NOMO-1 treated with dmso at 0.1 percent for 144 hours (cell line): ENCODE results near the gene CIDEC.
"Not testable (repeated sequence)": the region's sequence is repeated elsewhere in the genome, so short reads cannot be mapped to it uniquely, and the experiment has no call there.

Experiments used
- DNase-seq: peaks from one replicate; lab custom pipeline; 2025; ENCODE audit not compliant: unreplicated experiment; lab: John Stamatoyannopoulos, UW

CIDEC gene

DNA sequence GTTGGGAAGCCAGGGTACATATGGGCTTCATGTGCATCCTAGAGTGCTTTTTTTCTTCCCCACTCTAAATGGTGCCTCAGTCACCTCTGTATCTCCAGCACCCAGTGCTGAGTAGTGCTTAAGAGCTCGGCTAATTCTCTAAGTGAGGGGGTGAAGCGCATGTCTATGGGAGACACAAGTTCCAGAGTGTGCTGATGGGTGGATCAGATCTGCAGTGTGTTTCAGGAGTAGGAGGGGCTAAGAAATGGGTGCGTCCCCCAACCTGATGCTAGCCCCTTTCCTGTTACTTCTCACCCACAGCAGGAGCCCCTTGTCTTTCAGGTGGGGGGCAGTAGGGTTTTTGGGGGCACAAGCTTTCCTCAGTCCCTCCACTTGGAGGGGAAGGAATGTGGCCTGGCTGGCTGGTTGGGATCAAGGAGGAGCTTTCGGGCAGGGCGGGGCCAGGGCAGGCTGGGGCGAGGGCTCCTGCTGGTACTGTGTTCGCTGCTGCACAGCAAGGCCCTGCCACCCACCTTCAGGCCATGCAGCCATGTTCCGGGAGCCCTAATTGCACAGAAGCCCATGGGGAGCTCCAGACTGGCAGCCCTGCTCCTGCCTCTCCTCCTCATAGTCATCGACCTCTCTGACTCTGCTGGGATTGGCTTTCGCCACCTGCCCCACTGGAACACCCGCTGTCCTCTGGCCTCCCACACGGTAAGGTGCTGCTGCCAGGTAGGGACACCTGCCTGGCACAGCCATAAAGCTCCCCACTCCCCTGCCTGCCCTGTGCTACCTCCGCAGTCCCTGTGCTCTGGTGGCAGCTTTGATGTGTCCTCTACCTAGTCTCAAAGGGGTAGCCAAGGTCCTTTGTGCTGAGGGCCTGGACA is 22.6 kb upstream of the CIDEC start, which contains the start of gene IL17RE:
IL17RE (plus strand) TSS at position 477 of the 866 bp plus-strand sequence; CDS start at position 562, 85 bp downstream.
- DNase-seq = no peak

DNA sequence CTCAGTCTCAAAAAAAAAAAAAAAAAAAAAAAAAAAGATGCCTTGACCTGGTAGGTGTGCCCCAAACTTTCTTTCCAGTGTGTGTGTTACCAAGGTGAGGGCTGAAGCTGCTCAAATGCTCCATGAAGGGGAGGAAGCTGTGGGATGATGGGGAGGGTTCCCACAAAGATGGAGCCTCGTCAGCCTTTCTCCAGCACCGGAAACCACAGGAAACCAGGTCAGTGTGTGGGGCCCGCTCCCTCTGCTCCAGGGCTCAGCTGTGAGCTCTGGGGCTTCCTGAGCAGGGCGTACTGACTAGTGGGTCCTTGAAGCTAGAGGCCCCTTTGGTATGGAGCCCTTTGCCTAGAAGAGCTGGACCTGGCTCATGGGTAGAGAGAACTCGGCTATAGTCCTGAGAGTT is 21.9 kb upstream of the CIDEC start:
- no peak for DNase-seq

- DNase-seq = not testable (repeated sequence)
These were observed 20.9 kb upstream of the CIDEC start for GRCh38 chr3:9900965-9901415.

- DNase-seq = no peak
These were observed 19.3 kb upstream of the CIDEC start for GRCh38 chr3:9899289-9899791.

DNA sequence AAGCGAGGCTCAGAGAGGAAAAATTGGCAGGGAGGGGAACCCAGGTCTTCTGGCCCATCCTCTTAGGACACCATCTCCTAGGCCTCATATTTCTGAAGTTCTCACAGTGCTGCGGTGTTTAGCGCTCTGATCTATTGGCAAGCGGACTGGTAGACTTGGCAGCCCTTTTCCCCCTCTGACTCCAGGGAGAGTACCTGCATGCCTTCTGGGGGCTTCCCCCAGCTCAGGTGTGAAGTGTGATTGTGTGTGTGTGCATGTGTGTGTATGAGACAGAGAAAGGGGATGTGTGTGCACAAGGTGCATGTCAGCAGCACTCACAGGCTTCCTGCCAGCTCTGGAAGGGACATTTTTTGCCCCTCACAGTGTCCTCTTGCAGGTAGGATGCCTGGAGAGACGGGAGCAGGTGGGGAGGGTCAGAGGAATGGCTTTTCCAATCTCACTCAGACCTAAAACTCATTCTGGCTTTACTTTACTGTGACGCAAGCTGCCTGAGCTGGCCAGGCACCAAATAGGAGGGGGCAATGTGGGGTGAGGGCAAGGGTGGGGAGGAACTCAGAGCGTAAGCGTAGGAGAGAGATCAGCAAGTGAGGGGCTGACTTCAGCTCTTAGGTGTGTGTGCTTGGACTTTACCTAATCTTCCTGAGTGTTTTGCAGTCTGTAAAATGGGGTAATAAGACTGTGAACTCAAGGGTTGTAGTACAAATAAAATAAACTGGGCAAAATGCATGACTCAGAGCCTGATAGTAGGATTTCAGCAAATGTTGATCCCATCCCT is 18.6 kb upstream of the CIDEC start:
- no peak for DNase-seq

DNA sequence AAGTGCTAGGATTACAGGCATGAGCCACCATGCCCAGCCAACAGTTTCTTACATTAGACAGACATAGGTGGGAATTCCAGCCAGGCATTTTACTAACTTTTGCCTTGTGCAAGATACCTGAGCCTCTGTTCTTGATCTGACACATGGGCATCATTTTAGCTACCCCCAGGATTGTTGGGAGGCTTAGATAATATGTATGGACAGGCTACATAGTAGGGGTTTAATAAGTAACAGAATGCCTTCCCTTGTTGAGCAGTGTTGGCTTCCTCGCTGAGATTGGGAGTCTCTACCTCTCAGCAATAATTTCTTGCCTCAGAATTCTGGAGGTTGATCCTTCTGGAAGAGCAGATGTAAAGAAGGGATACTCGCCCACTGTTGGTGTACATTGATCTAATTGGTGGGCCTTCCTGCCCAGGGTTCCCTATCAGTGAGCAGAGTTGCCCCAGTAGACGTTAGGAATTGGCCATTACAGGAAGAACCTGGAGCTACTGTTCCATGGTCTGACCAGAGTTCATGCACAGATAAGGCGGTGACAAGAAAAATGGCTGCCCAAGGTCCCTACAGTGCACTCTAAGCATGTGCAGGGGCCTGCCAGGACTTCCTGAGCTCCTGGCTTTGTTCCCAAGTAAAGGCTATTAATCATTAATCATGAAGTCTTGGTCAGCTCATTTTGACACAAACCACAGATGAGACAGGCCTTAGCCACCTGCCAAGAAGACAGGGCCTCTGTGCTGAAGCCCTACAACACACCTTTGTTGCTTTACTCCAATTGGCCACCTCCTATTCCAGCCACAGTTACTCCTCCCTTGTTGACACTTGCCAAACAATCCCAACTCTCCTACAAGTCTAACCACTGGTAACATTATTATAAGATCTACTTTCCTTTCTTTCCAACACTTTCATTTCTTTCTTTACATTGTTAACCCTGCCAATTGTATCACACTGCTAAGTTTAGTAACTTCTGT is 17.6 kb upstream of the CIDEC start:
- DNase-seq = no peak

DNA sequence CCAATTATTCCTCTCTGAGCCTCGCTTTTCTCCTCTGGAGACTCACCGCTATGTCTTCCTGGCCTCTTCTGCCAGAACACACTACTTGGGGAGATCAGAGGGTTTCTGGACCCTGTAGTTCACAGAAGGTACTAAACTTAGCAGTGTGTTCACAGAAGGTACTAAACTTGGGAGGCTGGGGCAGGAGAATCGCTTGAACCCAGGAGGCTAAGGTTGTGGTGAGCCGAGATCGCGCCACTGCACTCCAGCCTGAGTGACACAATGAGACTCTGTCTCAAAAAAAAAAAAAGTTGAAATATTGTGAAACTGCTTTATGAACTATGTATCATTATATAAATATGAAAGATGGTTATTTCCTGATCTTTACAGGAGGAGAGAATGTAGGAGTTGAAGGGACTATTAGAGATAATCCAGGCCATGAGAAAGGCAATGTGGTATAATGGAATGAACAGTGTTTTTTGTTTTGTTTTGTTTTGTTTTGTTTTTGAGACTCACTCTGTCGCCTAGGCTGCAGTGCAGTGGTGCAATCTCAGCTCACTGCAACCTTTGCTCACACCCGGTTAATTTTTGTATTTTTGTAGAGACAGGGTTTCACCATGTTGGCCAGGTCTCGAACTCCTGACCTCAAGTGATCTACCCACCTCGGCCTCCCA is 16.8 kb upstream of the CIDEC start:
- not testable (repeated sequence) for DNase-seq

DNA sequence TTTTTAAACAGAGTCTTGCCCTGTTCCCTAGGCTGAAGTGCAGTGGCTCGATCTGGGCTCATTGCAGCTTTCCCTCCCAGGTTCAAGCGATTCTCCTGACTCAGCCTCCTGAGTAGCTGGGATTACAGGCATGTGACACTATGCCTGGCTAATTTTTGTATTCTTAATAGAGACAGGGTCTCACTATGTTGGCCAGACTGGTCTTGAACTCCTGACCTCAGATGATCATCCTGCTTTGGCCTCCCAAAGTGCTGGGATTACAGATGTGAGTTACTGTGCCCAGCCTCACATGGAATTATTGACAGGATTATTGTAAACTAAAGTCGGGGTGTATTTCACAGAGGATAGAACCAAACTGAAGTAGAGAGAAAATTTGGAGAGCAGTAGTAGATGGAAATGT is 15.7 kb upstream of the CIDEC start:
- not testable (repeated sequence) for DNase-seq

- DNase-seq = no peak
These were observed 13.7 kb upstream of the CIDEC start for GRCh38 chr3:9893739-9894138.

- no peak for DNase-seq
These were observed 11.1 kb upstream of the CIDEC start for GRCh38 chr3:9891072-9891622.

GRCh38 chr3:9890249-9891071 is 10.4 kb upstream of the CIDEC start, which contains the start of gene JAGN1:
Gene JAGN1 (plus strand): TSS chr3:9890610. CDS start chr3:9890723, 113 bp downstream.
- peak; percentile 75 for DNase-seq

- DNase-seq = no peak
These were observed 9.4 kb upstream of the CIDEC start for GRCh38 chr3:9889405-9889804.

DNA sequence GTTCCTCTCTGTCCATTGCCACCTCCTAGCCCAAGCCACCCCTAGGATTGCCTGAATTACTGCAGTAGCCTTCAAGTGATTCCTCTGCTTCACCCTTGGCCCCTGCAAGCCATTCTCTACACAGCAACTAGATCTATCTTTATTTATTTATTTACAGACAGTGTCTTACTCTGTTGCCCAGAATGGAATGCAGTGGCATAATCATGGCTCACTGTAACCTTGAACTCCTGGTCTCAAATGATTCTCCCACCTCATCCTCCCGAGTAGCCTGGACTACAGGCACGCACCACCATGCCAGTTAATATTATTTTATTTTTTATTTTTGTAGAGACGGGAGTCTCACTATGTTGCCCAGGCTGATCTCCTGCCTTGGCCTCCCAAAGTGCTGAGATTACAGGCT is 8.5 kb upstream of the CIDEC start:
- DNase-seq = no peak

GRCh38 chr3:9887480-9887879 is 7.4 kb upstream of the CIDEC start:
- DNase-seq = no peak

DNA sequence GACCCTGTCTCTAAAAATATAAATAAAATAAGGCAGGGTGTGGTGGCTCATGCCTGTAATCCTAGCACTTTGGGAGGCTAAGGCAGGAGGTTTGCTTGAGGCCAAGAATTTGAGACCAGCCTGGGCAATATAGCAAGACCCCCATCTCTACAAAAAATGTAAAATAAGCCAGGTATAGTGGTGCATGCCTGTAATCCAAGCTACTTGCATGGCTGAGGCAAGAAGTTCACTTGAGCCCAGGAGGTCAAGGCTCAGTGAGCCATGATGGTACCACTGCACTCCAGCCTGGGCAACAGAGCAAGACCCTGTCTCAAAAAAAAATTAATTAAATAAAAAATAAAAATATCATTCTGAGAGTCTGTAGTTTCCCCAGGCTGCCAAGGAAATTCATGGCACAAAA is 6.3 kb upstream of the CIDEC start:
- no peak for DNase-seq

DNA sequence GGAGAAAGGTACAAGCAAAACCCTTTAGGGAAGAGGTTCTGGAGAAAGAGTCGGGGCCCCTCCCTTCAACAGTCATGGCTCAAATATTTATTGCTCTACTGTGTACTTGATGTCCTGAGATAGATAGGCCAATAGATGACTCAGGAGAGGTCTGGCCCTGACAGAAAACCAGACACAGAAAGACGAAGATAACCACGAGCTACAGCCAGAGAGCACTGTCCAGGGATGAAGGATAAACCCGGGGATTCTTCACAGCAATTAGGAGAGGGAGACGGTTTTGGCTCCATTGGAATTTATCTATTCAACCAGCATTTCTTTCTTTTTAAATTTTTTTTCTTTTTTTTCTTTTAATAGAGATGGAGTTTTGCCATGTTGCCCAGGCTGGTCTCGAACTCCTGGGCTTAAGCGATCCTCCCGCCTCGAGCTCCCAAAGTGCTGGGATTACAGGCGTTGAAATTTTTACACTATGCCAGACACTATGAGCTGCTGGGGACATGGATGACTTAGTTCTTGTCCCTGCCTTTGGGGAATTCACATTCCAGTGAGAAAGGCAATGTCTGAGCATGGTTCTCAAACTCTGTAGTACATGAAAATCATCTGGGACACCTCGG is 4.6 kb upstream of the CIDEC start:
- no peak for DNase-seq

GRCh38 chr3:9883706-9884554 is 3.9 kb upstream of the CIDEC start:
- DNase-seq = no peak

DNA sequence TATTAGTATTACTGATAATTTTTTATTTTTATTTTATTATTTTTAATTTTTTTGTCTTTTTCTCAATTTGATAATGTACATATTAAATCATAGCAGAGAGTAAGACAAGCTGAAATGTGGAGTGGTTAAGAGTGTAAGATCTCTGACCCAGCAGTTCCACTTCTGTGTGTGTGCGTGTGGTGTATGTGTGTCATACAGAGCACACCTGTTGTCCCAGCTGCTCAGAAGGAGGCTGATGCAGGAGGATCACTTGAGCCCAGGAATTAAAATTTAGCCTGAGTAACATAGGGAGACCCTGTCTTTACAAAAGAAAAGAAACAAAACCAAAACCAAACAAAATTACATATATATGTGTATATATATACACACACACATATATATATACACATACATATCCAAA is 1.4 kb upstream of the CIDEC start:
- no peak for DNase-seq
